HCT116 (cell line): ENCODE measurements around the gene COMTD1. TPM values are rescaled to one million over a fixed set of nuclear protein-coding genes. Genes with fewer than 3 reads are reported as not detected.

Experiments
- ATAC-seq: fragments of 200-7000 bp; cut with Tn5 transposase; 2 replicates; pipeline ENCODE4 v1.9.1; 2020; ENCODE audit warnings: mild to moderate bottlenecking, moderate library complexity
- BruUV-seq: library from RNA; stranded (reverse); fragments of 400-500 nt; replicated peaks from 2 replicates; lab custom pipeline; 2021; lab: Mats Ljungman, UMichigan
- CTCF ChIA-PET: fragments of 300-600 bp; sonication (Branson Sonifier 250); formaldehyde crosslinking; loops from one replicate; lab custom pipeline; 2021; ENCODE audit warnings: antibody characterized with exemption; lab: Charles Lee
- POLR2A ChIA-PET: fragments of 300-600, 350-600 bp; sonication (Branson Sonifier 250); formaldehyde crosslinking; loops from one replicate; lab custom pipeline; 2021; ENCODE audit warnings: antibody characterized with exemption; lab: Charles Lee
- RAD21 ChIA-PET, 2 experiments: fragments of 300-600 bp; sonication (Branson Sonifier 250); formaldehyde crosslinking; loops; one replicate each; lab custom pipeline; 2023; ENCODE audit warnings: low total read pairs in 2 of 2; ENCODE audit not compliant: uncharacterized antibody in 2 of 2, unreplicated experiment in 2 of 2, low non-redundant PET in 1 of 2; lab: Charles Lee
- DNase-seq: peaks from one replicate; pipeline ENCODE4 v3.0.0-alpha.2; 2010; ENCODE audit warnings: low read depth, low spot score
- H2AFZ ChIP-seq: fragments of 200-600 bp; shearing (Covaris generic), sonication (generic); 2 replicates; pipeline ENCODE4 v1.6.1; 2017; ENCODE audit warnings: low read depth, mixed run types, mixed read lengths, antibody characterized with exemption, low read length; ENCODE audit not compliant: poor library complexity, severe bottlenecking
- H3K27ac ChIP-seq: 2 replicates; pipeline ENCODE4 v1.5.1; 2012; ENCODE audit warnings: low read depth, low read length
- H3K27me3 ChIP-seq: fragments of 200-600 bp; sonication (generic); 2 replicates; pipeline ENCODE4 v1.6.1; 2016; ENCODE audit warnings: mixed run types, low read length, mixed read lengths; ENCODE audit not compliant: insufficient read depth
- H3K36me3 ChIP-seq, 2 experiments: fragments of 200-500 bp in 1 of 2; fragments of 200-600 bp in 1 of 2; sonication (Bioruptor generic) in 1 of 2; sonication (generic) in 1 of 2; 2 replicates each; pipeline versions ENCODE4 v1.5.1 to v1.6.1; 2014 to 2016; ENCODE audit warnings: low read length in 2 of 2, inconsistent platforms in 1 of 2, mixed read lengths in 1 of 2, mixed run types in 1 of 2; ENCODE audit not compliant: insufficient read depth in 2 of 2, control insufficient read depth in 1 of 2
- H3K4me1 ChIP-seq, 2 experiments: fragments of 200-600 bp in 1 of 2; sonication (generic) in 1 of 2; 2 replicates each; pipeline versions ENCODE4 v1.5.1 to v1.6.1; 2012 to 2017; ENCODE audit warnings: low read length in 2 of 2, inconsistent platforms in 1 of 2, mild to moderate bottlenecking in 1 of 2, mixed read lengths in 1 of 2, mixed run types in 1 of 2, moderate library complexity in 1 of 2; ENCODE audit not compliant: insufficient read depth in 2 of 2, control insufficient read depth in 1 of 2
- H3K4me2 ChIP-seq: fragments of 200-600 bp; sonication (generic); 2 replicates; pipeline ENCODE4 v1.6.1; 2017; ENCODE audit warnings: mixed run types, low read length, mixed read lengths
- H3K4me3 ChIP-seq, 2 experiments: fragments of 200-600 bp in 1 of 2; sonication (generic) in 1 of 2; replicated peaks in 1 of 2; 2 replicates each; pipeline ENCODE4 v1.5.1; 2011 to 2016; ENCODE audit warnings: low read length in 2 of 2, control low read depth in 1 of 2, low read depth in 1 of 2, mild to moderate bottlenecking in 1 of 2, mixed read lengths in 1 of 2, mixed run types in 1 of 2
- H3K79me2 ChIP-seq: fragments of 200-600 bp; sonication (generic); 2 replicates; pipeline ENCODE4 v1.6.1; 2017; ENCODE audit warnings: mild to moderate bottlenecking, mixed run types, low read length, moderate library complexity, mixed read lengths; ENCODE audit not compliant: insufficient read depth
- H3K9ac ChIP-seq: fragments of 200-600 bp; sonication (generic); 2 replicates; pipeline ENCODE4 v1.6.1; 2016; ENCODE audit warnings: low read length, mixed read lengths
- H3K9me2 ChIP-seq: fragments of 200-600 bp; sonication (generic), shearing (Covaris generic); 2 replicates; pipeline ENCODE4 v1.6.1; 2017; ENCODE audit warnings: mixed run types, mild to moderate bottlenecking, moderate library complexity; ENCODE audit not compliant: insufficient read depth
- H3K9me3 ChIP-seq, 2 experiments: fragments of 200-500 bp in 1 of 2; fragments of 200-600 bp in 1 of 2; sonication (Bioruptor generic) in 1 of 2; sonication (generic) in 1 of 2; 2 replicates each; pipeline ENCODE4 v1.6.1; 2014 to 2017; ENCODE audit warnings: low read length in 2 of 2, mixed read lengths in 2 of 2, inconsistent platforms in 1 of 2, low read depth in 1 of 2, mild to moderate bottlenecking in 1 of 2, mixed run types in 1 of 2, moderate library complexity in 1 of 2; ENCODE audit not compliant: control insufficient read depth in 1 of 2, insufficient read depth in 1 of 2
- H4K20me1 ChIP-seq: fragments of 200-600 bp; sonication (generic), shearing (Covaris generic); 2 replicates; pipeline ENCODE4 v1.6.1; 2017; ENCODE audit warnings: mixed run types, mild to moderate bottlenecking, moderate library complexity; ENCODE audit not compliant: insufficient read depth
- CTCF ChIP-seq, 3 experiments: fragments of 200-600 bp in 1 of 3; sonication (generic) in 1 of 3; IDR thresholded peaks in 2 of 3; conservative IDR thresholded peaks in 1 of 3; 2 replicates each; pipeline ENCODE4 v1.5.1; 2012 to 2017; ENCODE audit warnings: low read depth in 2 of 3, low read length in 2 of 3, antibody characterized with exemption in 1 of 3, borderline replicate concordance in 1 of 3, control low read depth in 1 of 3, mild to moderate bottlenecking in 1 of 3, mixed read lengths in 1 of 3, mixed run types in 1 of 3, moderate library complexity in 1 of 3; ENCODE audit not compliant: insufficient read depth in 1 of 3
- ELF1 ChIP-seq: IDR thresholded peaks from 2 replicates; pipeline ENCODE4 v1.6.1; 2012; ENCODE audit warnings: low read depth, borderline replicate concordance
- EZH2 ChIP-seq: fragments of 200-600 bp; sonication (generic); IDR thresholded peaks from 2 replicates; pipeline ENCODE4 v1.6.1; 2017; ENCODE audit warnings: antibody characterized with exemption, mixed run types
- FOSL1 ChIP-seq: IDR thresholded peaks from 2 replicates; pipeline ENCODE4 v1.6.1; 2012; ENCODE audit warnings: low read depth
- MAX ChIP-seq: IDR thresholded peaks from 2 replicates; pipeline ENCODE4 v1.6.1; 2012
- POLR2A ChIP-seq: IDR thresholded peaks from 2 replicates; pipeline ENCODE4 v1.7.0; 2011; ENCODE audit warnings: borderline replicate concordance; ENCODE audit not compliant: insufficient read depth, insufficient read length; ENCODE audit errors: extremely low read depth
- RAD21 ChIP-seq: IDR thresholded peaks from 2 replicates; pipeline ENCODE4 v1.6.1; 2012; ENCODE audit warnings: low read depth, mild to moderate bottlenecking
- SIN3A ChIP-seq: IDR thresholded peaks from 2 replicates; pipeline ENCODE4 v1.6.1; 2012; ENCODE audit warnings: low read depth
- ZBTB33 ChIP-seq: IDR thresholded peaks from 2 replicates; pipeline ENCODE4 v1.6.1; 2011; ENCODE audit warnings: mild to moderate bottlenecking, low read length, moderate library complexity; ENCODE audit not compliant: insufficient replicate concordance; ENCODE audit errors: extremely low read depth
- intact Hi-C: fragments of 100-400 bp; cut with micrococcal nuclease; formaldehyde crosslinking; loops from 2 replicates; pipeline ENCODE4 v1.10.0; 2022
- total RNA-seq: library from RNA; stranded (reverse); gene quantifications from one replicate; pipeline ENCODE4 v1.2.1, GENCODE V29; 2021; ENCODE audit not compliant: unreplicated experiment

COMTD1 gene
- total RNA-seq, 1 experiment from 2014 or later, result 35.1 TPM

DNA sequence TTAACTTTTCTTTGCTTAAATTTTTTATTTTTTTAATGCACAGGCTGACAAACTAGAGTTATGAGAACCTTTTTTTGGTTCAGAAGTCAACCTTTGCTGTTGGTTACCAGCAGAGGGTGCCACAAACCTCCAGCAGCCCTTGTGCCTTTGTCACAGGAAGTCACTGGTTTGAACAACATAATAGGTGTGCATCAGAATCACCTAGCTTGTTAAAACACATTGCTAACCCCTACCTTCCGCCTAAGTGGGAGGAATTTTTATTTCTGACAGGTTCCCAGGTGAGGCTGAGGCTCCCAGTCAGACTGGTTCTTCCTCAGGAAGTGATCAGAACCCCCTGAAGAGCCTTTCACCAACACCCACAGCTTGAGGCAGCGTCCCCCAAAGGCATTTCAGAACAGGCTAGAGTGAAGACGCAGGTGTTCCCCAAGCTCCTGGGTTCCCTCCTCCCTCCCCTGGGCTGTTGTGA is 47.8 kb downstream of the COMTD1 start:
- Histone ChIP-seq H3K9ac (no peak overlapping the region), H3K4me2 (no peak overlapping the region), H4K20me1 (no peaks in the 10 kb centered on the region), H3K27ac (no peak overlapping the region), H3K79me2 (no peaks in the 10 kb centered on the region), H3K27me3 (no peaks in the 10 kb centered on the region), H3K9me2 (no peaks in the 10 kb centered on the region), H2AFZ (no peak overlapping the region), H3K4me1 (peaks cover 0 to 11% of the 10 kb centered on the region in 2 experiments; a peak in 2 of 4 replicates), H3K36me3 (no peaks in the 10 kb centered on the region), H3K9me3 (no peaks in the 10 kb centered on the region), H3K4me3 (no peak overlapping the region)
- intact Hi-C loops, result loop anchor here (1.0 kb wide), 2 partner anchors 42 to 46 kb away; no protein-coding TSS in a partner anchor
- ChIA-PET POLR2A (interaction anchor here (0.6 to 1.1 kb wide), 2 partner anchors 16 to 46 kb away, joined by 3 to 4 read pairs; no protein-coding TSS in a partner anchor), CTCF (interaction anchor here (0.9 to 3.7 kb wide), 7 partner anchors 9 to 47 kb away, joined by 3 to 47 read pairs (median 5); partner anchors contain the start of gene COMTD1), RAD21 (interaction anchor here (0.8 to 1.3 kb wide), 5 partner anchors 20 to 48 kb away, joined by 3 to 7 read pairs (median 4); partner anchors contain the start of gene COMTD1 (in 2 of the 2))
- TF ChIP-seq SIN3A, result no peak
- TF ChIP-seq EZH2, result no peak
- TF ChIP-seq FOSL1, result no peak
- TF ChIP-seq ZBTB33, result no peak
- peak; percentile 86 for TF ChIP-seq RAD21
- TF ChIP-seq MAX, result no peak
- peak; percentile 77 to 89 (median 86) for TF ChIP-seq CTCF (IDR thresholded peaks at IDR 0.05 in 2 of 3, conservative IDR thresholded peaks at IDR 0.05 in 1 of 3; ENCODE audit: borderline replicate concordance in 1 of 3, insufficient read depth in 1 of 3, low read depth in 2 of 3, low read length in 2 of 3)
- TF ChIP-seq POLR2A, result no peak
- no peak for TF ChIP-seq ELF1
- DNase-seq (peak; percentile 52), ATAC-seq (peak; percentile 87)
- BruUV-seq, result no TSS peak
